ENCODE results near the gene FUNDC2. TPM values are rescaled to one million over a fixed set of nuclear protein-coding genes. Genes with fewer than 3 reads are reported as not detected.

FUNDC2 gene
- total RNA-seq, 2 experiments from 2014 or later: 37.2 to 37.4 TPM

GRCh38 chrX:155053656-155054055, 27.0 kb downstream of the FUNDC2 start:
- ATAC-seq (ENCODE audit: poor library complexity): no peak
- H3K4me1 Mint-ChIP-seq (ENCODE audit: low read depth): peaks cover 47% of the 10 kb centered on the region
- no peak overlapping the region for H3K4me3 ChIP-seq (ENCODE audit: low read length)
- H3K36me3 ChIP-seq (ENCODE audit: insufficient read depth, low read length): peaks cover 17% of the 10 kb centered on the region
- H3K27ac Mint-ChIP-seq: peak overlapping the region; percentile 64
- H3K9me3 Mint-ChIP-seq: no peaks in the 10 kb centered on the region
- POLR2A ChIA-PET: no interaction called here
- DNase-seq: no peak
- H3K36me3 Mint-ChIP-seq (ENCODE audit: low read depth): peaks cover 47% of the 10 kb centered on the region
- no peak overlapping the region for H3K4me3 Mint-ChIP-seq
- H3K9me3 ChIP-seq (ENCODE audit: control insufficient read depth in 1 of 2, insufficient read depth in 1 of 2, low read length in 2 of 2): no peaks in the 10 kb centered on the region
- no peak for TF ChIP-seq CTCF (IDR thresholded peaks at IDR 0.05)
- CTCF ChIA-PET: no interaction called here
- no peaks in the 10 kb centered on the region for H3K27me3 Mint-ChIP-seq
- intact Hi-C loops (cut with DNase I, micrococcal nuclease): no loop called here
- no peaks in the 10 kb centered on the region for H3K27me3 ChIP-seq (ENCODE audit: control insufficient read depth in 1 of 2, insufficient read depth in 2 of 2, low read length in 2 of 2)
- peaks cover 17% of the 10 kb centered on the region for H3K4me1 ChIP-seq (ENCODE audit: insufficient read depth, low read length)
- no peak overlapping the region for H3K27ac ChIP-seq (ENCODE audit: low read depth in 1 of 2, low read length in 2 of 2)

- TF ChIP-seq CTCF (IDR thresholded peaks at IDR 0.05): no peak
- Histone ChIP-seq H3K4me3 (ENCODE audit: low read length) (no peak overlapping the region), H3K36me3 (ENCODE audit: insufficient read depth, low read length) (peaks cover 17% of the 10 kb centered on the region), H3K9me3 (ENCODE audit: control insufficient read depth in 1 of 2, insufficient read depth in 1 of 2, low read length in 2 of 2) (no peaks in the 10 kb centered on the region), H3K27ac (ENCODE audit: low read depth in 1 of 2, low read length in 2 of 2) (no peak overlapping the region), H3K27me3 (ENCODE audit: control insufficient read depth in 1 of 2, insufficient read depth in 2 of 2, low read length in 2 of 2) (no peaks in the 10 kb centered on the region), H3K4me1 (ENCODE audit: insufficient read depth, low read length) (peaks cover 14% of the 10 kb centered on the region)
- CTCF ChIA-PET: no interaction called here
- H3K27ac Mint-ChIP-seq: no peak overlapping the region
- H3K9me3 Mint-ChIP-seq: no peaks in the 10 kb centered on the region
- ATAC-seq (ENCODE audit: poor library complexity) (no peak), DNase-seq (no peak)
- H3K4me3 Mint-ChIP-seq: no peak overlapping the region
- intact Hi-C loops (cut with DNase I, micrococcal nuclease): no loop called here
- POLR2A ChIA-PET: no interaction called here
- H3K27me3 Mint-ChIP-seq: no peaks in the 10 kb centered on the region
- H3K4me1 Mint-ChIP-seq (ENCODE audit: low read depth): peaks cover 41% of the 10 kb centered on the region
- peaks cover 41% of the 10 kb centered on the region for H3K36me3 Mint-ChIP-seq (ENCODE audit: low read depth)
Observed at GRCh38 chrX:155054255-155054654, 27.6 kb downstream of the FUNDC2 start.

- Histone ChIP-seq H3K27me3 (ENCODE audit: control insufficient read depth in 1 of 2, insufficient read depth in 2 of 2, low read length in 2 of 2) (no peaks in the 10 kb centered on the region), H3K36me3 (ENCODE audit: insufficient read depth, low read length) (peaks cover 21% of the 10 kb centered on the region), H3K4me1 (ENCODE audit: insufficient read depth, low read length) (peaks cover 14% of the 10 kb centered on the region), H3K4me3 (ENCODE audit: low read length) (no peak overlapping the region), H3K27ac (ENCODE audit: low read depth in 1 of 2, low read length in 2 of 2) (no peak overlapping the region), H3K9me3 (ENCODE audit: control insufficient read depth in 1 of 2, insufficient read depth in 1 of 2, low read length in 2 of 2) (no peaks in the 10 kb centered on the region)
- no peaks in the 10 kb centered on the region for H3K27me3 Mint-ChIP-seq
- peaks cover 28% of the 10 kb centered on the region for H3K4me1 Mint-ChIP-seq (ENCODE audit: low read depth)
- peaks cover 39% of the 10 kb centered on the region for H3K36me3 Mint-ChIP-seq (ENCODE audit: low read depth)
- intact Hi-C loops (cut with DNase I, micrococcal nuclease): loop anchor here in 1 of 2 experiments (5.0 kb wide), 1 partner anchor 33 kb away; the partner anchor contains the start of gene F8
- ATAC-seq (ENCODE audit: poor library complexity): no peak
- no peak overlapping the region for H3K4me3 Mint-ChIP-seq
- DNase-seq: no peak
- CTCF ChIA-PET: no interaction called here
- POLR2A ChIA-PET: no interaction called here
- TF ChIP-seq CTCF (IDR thresholded peaks at IDR 0.05): no peak
- H3K27ac Mint-ChIP-seq: no peak overlapping the region
- H3K9me3 Mint-ChIP-seq: no peaks in the 10 kb centered on the region
Observed at GRCh38 chrX:155055494-155055893, 28.9 kb downstream of the FUNDC2 start.

Data from CD4-positive, alpha-beta T cell (primary cell).